ENCODE measurements around the gene OR8H2.
"Not testable (repeated sequence)": the region's sequence is repeated elsewhere in the genome, so short reads cannot be mapped to it uniquely, and the experiment has no call there.

OR8H2 gene

GRCh38 chr11:56103210-56103737 is at the start of gene OR8H2:
TSS of gene OR8H2 (plus strand) at chr11:56103687. CDS start at chr11:56105043, 1,356 bp downstream.
- DNase-seq (ENCODE audit: low read depth) = no peak

GRCh38 chr11:56056366-56056765 is 47.1 kb upstream of the OR8H2 start:
- not testable (repeated sequence) for DNase-seq (ENCODE audit: low read depth); H3K4me3 ChIP-seq (ENCODE audit: low read length)

More at GRCh38 chr11:56103210-56103737, at the start of gene OR8H2:
- H3K4me3 ChIP-seq (ENCODE audit: low read length) = no peak within 1 kb of the TSS
- TF ChIP-seq CTCF (conservative IDR thresholded peaks at IDR 0.05; ENCODE audit: low read depth, low read length) = no peak

GRCh38 chr11:56057661-56058237 is 45.7 kb upstream of the OR8H2 start:
- not testable (repeated sequence) for DNase-seq (ENCODE audit: low read depth); H3K4me3 ChIP-seq (ENCODE audit: low read length)

- not testable (repeated sequence) for H3K4me3 ChIP-seq (ENCODE audit: low read length); DNase-seq (ENCODE audit: low read depth)
These were observed 45.2 kb upstream of the OR8H2 start for GRCh38 chr11:56058260-56058780.

- TF ChIP-seq CTCF (conservative IDR thresholded peaks at IDR 0.05; ENCODE audit: low read depth, low read length) = no peak
- H3K4me3 ChIP-seq (ENCODE audit: low read length) = no peak overlapping the region
- DNase-seq (ENCODE audit: low read depth) = no peak
These were observed 36.5 kb upstream of the OR8H2 start for GRCh38 chr11:56066980-56067379.

GRCh38 chr11:56089697-56090096 is 13.8 kb upstream of the OR8H2 start:
- TF ChIP-seq CTCF (conservative IDR thresholded peaks at IDR 0.05; ENCODE audit: low read depth, low read length) = no peak
- DNase-seq (ENCODE audit: low read depth) = no peak

GRCh38 chr11:56093008-56093407 is 10.5 kb upstream of the OR8H2 start, which contains the start of gene OR8I2:
TSS of gene OR8I2 (plus strand) at chr11:56093308. CDS start at chr11:56093308, 0 bp downstream.
- TF ChIP-seq CTCF (conservative IDR thresholded peaks at IDR 0.05; ENCODE audit: low read depth, low read length) = no peak
- H3K4me3 ChIP-seq (ENCODE audit: low read length) = no peak within 1 kb of the TSS
- DNase-seq (ENCODE audit: low read depth) = no peak

More at GRCh38 chr11:56089697-56090096, 13.8 kb upstream of the OR8H2 start:
- H3K4me3 ChIP-seq (ENCODE audit: low read length) = no peak overlapping the region

GRCh38 chr11:56122073-56122472 is 18.6 kb downstream of the OR8H2 start, which contains the start of gene OR8H3:
TSS of gene OR8H3 (plus strand) at chr11:56122373. CDS start at chr11:56122373, 0 bp downstream.
- no peak for DNase-seq (ENCODE audit: low read depth)
- no peak for TF ChIP-seq CTCF (conservative IDR thresholded peaks at IDR 0.05; ENCODE audit: low read depth, low read length)
- no peak within 1 kb of the TSS for H3K4me3 ChIP-seq (ENCODE audit: low read length)
